IMR-90 (cell line): Measurements from ENCODE around the gene SPTB. TPM values are rescaled to one million over a fixed set of nuclear protein-coding genes. Genes with fewer than 3 reads are reported as not detected.

Experiments
- ATAC-seq: fragments of 200-7000 bp; cut with Tn5 transposase; 2 replicates; pipeline ENCODE4 v1.9.1; 2020; ENCODE audit warnings: low read depth, mild to moderate bottlenecking, moderate library complexity
- BruUV-seq: library from RNA; stranded (reverse); fragments of 400-500 nt; replicated peaks from 2 replicates; lab custom pipeline; 2021; lab: Mats Ljungman, UMichigan
- CTCF ChIA-PET: fragments of 300-600 bp; formaldehyde crosslinking; extraction: SDS; loops from one replicate; lab custom pipeline; 2021; ENCODE audit warnings: antibody characterized with exemption; lab: Yijun Ruan, JAX
- POLR2A ChIA-PET: fragments of 300-600 bp; sonication (Branson Sonifier 250); formaldehyde crosslinking; loops from one replicate; lab custom pipeline; 2022; ENCODE audit warnings: antibody characterized with exemption; ENCODE audit not compliant: unreplicated experiment; lab: Charles Lee
- DNase-seq: peaks from one replicate; pipeline ENCODE4 v3.0.0; 2013
- H2AFZ ChIP-seq: replicated peaks from 2 replicates; pipeline ENCODE3; 2013; ENCODE audit warnings: low read length, mild to moderate bottlenecking; ENCODE audit not compliant: poor library complexity
- H2AK5ac ChIP-seq: 2 replicates; pipeline ENCODE4 v1.6.1; 2013; ENCODE audit warnings: low read depth, low read length, inconsistent platforms
- H2AK9ac ChIP-seq: replicated peaks from 2 replicates; pipeline ENCODE3; 2013; ENCODE audit warnings: mild to moderate bottlenecking, low read depth, low read length, moderate library complexity; ENCODE audit not compliant: poor library complexity
- H2BK120ac ChIP-seq: 2 replicates; pipeline ENCODE4 v1.6.1; 2013; ENCODE audit warnings: low read depth, low read length, inconsistent platforms
- H2BK15ac ChIP-seq: 3 replicates; pipeline ENCODE4 v1.6.1; 2013; ENCODE audit warnings: low read depth, low read length, inconsistent platforms
- H2BK20ac ChIP-seq: 2 replicates; pipeline ENCODE4 v1.6.1; 2013; ENCODE audit warnings: low read depth, mild to moderate bottlenecking, inconsistent platforms, low read length, moderate library complexity
- H2BK5ac ChIP-seq: 2 replicates; pipeline ENCODE4 v1.6.1; 2013; ENCODE audit warnings: mild to moderate bottlenecking, low read depth, low read length, inconsistent platforms; ENCODE audit not compliant: poor library complexity, severe bottlenecking
- H3K14ac ChIP-seq: replicated peaks from 2 replicates; pipeline ENCODE4 v1.6.1; 2013; ENCODE audit warnings: low read depth, low read length, inconsistent platforms
- H3K18ac ChIP-seq: 2 replicates; pipeline ENCODE4 v1.6.1; 2013; ENCODE audit warnings: low read depth, low read length, control low read depth
- H3K23ac ChIP-seq: 2 replicates; pipeline ENCODE4 v1.6.1; 2013; ENCODE audit warnings: low read depth, low read length, inconsistent platforms
- H3K27ac ChIP-seq: 2 replicates; pipeline ENCODE4 v1.5.1; 2013; ENCODE audit warnings: mild to moderate bottlenecking, control low read depth, low read length; ENCODE audit not compliant: insufficient read depth
- H3K27me3 ChIP-seq: 2 replicates; pipeline ENCODE4 v1.6.1; 2013; ENCODE audit warnings: low read length; ENCODE audit not compliant: control insufficient read depth, insufficient read depth
- H3K36me3 ChIP-seq: 2 replicates; pipeline ENCODE4 v1.6.1; 2013; ENCODE audit warnings: low read length, mixed read lengths; ENCODE audit not compliant: control insufficient read depth, insufficient read depth
- H3K4ac ChIP-seq: 2 replicates; pipeline ENCODE4 v1.6.1; 2013; ENCODE audit warnings: low read depth, low read length, inconsistent platforms
- H3K4me1 ChIP-seq: 2 replicates; pipeline ENCODE4 v1.6.1; 2013; ENCODE audit warnings: low read length, mixed read lengths; ENCODE audit not compliant: control insufficient read depth, insufficient read depth
- H3K4me2 ChIP-seq: 2 replicates; pipeline ENCODE4 v1.6.1; 2013; ENCODE audit warnings: low read depth, mild to moderate bottlenecking, control low read depth, low read length, moderate library complexity
- H3K4me3 ChIP-seq: 2 replicates; pipeline ENCODE4 v1.5.1; 2013; ENCODE audit warnings: low read depth, mild to moderate bottlenecking, control low read depth, low read length, moderate library complexity; ENCODE audit not compliant: insufficient read depth
- H3K56ac ChIP-seq: 2 replicates; pipeline ENCODE4 v1.6.1; 2013; ENCODE audit warnings: low read length, inconsistent platforms; ENCODE audit not compliant: insufficient read depth; ENCODE audit errors: extremely low read depth
- H3K79me1 ChIP-seq, 2 experiments: 2 replicates each; pipeline ENCODE4 v1.6.1; 2013; ENCODE audit warnings: low read length in 2 of 2, inconsistent platforms in 1 of 2, low read depth in 1 of 2
- H3K9ac ChIP-seq: 2 replicates; pipeline ENCODE4 v1.6.1; 2013; ENCODE audit warnings: low read depth, low read length, control low read depth
- H3K9me1 ChIP-seq: 2 replicates; pipeline ENCODE4 v1.6.1; 2013; ENCODE audit warnings: low read length, inconsistent platforms; ENCODE audit not compliant: insufficient read depth
- H3K9me3 ChIP-seq: 2 replicates; pipeline ENCODE4 v1.6.1; 2013; ENCODE audit warnings: low read length; ENCODE audit not compliant: control insufficient read depth, insufficient read depth
- H4K20me1 ChIP-seq: 2 replicates; pipeline ENCODE4 v1.6.1; 2013; ENCODE audit warnings: low read length, inconsistent platforms; ENCODE audit not compliant: insufficient read depth
- H4K5ac ChIP-seq: 2 replicates; pipeline ENCODE4 v1.6.1; 2013; ENCODE audit warnings: mild to moderate bottlenecking, low read depth, low read length, control low read depth
- H4K8ac ChIP-seq, 2 experiments: 2 replicates each; pipeline ENCODE4 v1.6.1; 2013; ENCODE audit warnings: low read depth in 2 of 2, low read length in 2 of 2, control low read depth in 1 of 2, inconsistent platforms in 1 of 2
- H4K91ac ChIP-seq: 2 replicates; pipeline ENCODE4 v1.6.1; 2013; ENCODE audit warnings: low read depth, low read length, inconsistent platforms; ENCODE audit not compliant: insufficient read depth
- BHLHE40 ChIP-seq: fragments of 150-350 bp; IDR thresholded peaks from 2 replicates; pipeline ENCODE4 v1.6.1; 2016; ENCODE audit warnings: mild to moderate bottlenecking, low read depth, low read length
- CEBPB ChIP-seq: IDR thresholded peaks from 2 replicates; pipeline ENCODE4 v1.6.1; 2012; ENCODE audit warnings: low read depth, low read length, improper control_type of control experiment
- CHD1 ChIP-seq: IDR thresholded peaks from 2 replicates; pipeline ENCODE4 v1.6.1; 2012; ENCODE audit warnings: low read depth, low read length, improper control_type of control experiment
- FOS ChIP-seq: fragments of 150-350 bp; IDR thresholded peaks from 2 replicates; pipeline ENCODE4 v1.6.1; 2016; ENCODE audit warnings: low read depth, low read length
- MAFK ChIP-seq: IDR thresholded peaks from 2 replicates; pipeline ENCODE4 v1.6.1; 2012; ENCODE audit warnings: low read depth, low read length, improper control_type of control experiment
- MAZ ChIP-seq: IDR thresholded peaks from 2 replicates; pipeline ENCODE4 v1.6.1; 2012; ENCODE audit warnings: low read depth, mild to moderate bottlenecking, low read length, improper control_type of control experiment, moderate library complexity, borderline replicate concordance
- MXI1 ChIP-seq: IDR thresholded peaks from 2 replicates; pipeline ENCODE4 v1.6.1; 2012; ENCODE audit warnings: low read depth, mild to moderate bottlenecking, low read length, moderate library complexity, borderline replicate concordance
- NFE2L2 ChIP-seq: fragments of 150-350 bp; IDR thresholded peaks from 2 replicates; pipeline ENCODE4 v1.6.1; 2016; ENCODE audit warnings: low read depth, mild to moderate bottlenecking, low read length
- POLR2A ChIP-seq: IDR thresholded peaks from 2 replicates; pipeline ENCODE4 v1.6.1; 2012; ENCODE audit warnings: mild to moderate bottlenecking, low read depth, low read length
- RAD21 ChIP-seq: IDR thresholded peaks from 2 replicates; pipeline ENCODE4 v1.6.1; 2012; ENCODE audit warnings: low read length, improper control_type of control experiment
- RCOR1 ChIP-seq: IDR thresholded peaks from 2 replicates; pipeline ENCODE4 v1.6.1; 2012; ENCODE audit warnings: mild to moderate bottlenecking, low read length, improper control_type of control experiment; ENCODE audit not compliant: insufficient replicate concordance
- RFX5 ChIP-seq: IDR thresholded peaks from 2 replicates; pipeline ENCODE4 v1.8.0; 2012; ENCODE audit warnings: low read depth, mild to moderate bottlenecking, low read length, moderate library complexity
- SMC3 ChIP-seq: fragments of 150-350 bp; IDR thresholded peaks from 2 replicates; pipeline ENCODE4 v1.6.1; 2016; ENCODE audit warnings: low read depth, mild to moderate bottlenecking, antibody characterized with exemption, low read length, moderate library complexity
- WGBS, 2 experiments: methylation state at CpG; one replicate each; pipeline versions ENCODE4 v1.1.5 to v1.1.7; 2013; ENCODE audit warnings: missing lambda C conversion rate in 2 of 2; ENCODE audit not compliant: insufficient read length in 1 of 2; ENCODE audit errors: extremely low coverage in 2 of 2; 5-methylcytosine and 5-hydroxymethylcytosine counted together
- dilution Hi-C: fragments of 300-500 bp; cut with HindIII; formaldehyde crosslinking; loops from one replicate; pipeline ENCODE4 v1.14.3; 2018; ENCODE audit warnings: low sequenced_read_pairs; ENCODE audit not compliant: unreplicated experiment
- in situ Hi-C: fragments of 300-500 bp; cut with MboI; formaldehyde crosslinking; loops from 3 replicates; pipeline ENCODE4 v1.14.3; 2019; ENCODE audit warnings: low sequenced_read_pairs, inconsistent platforms, mixed read lengths
- intact Hi-C: fragments of 100-400 bp; cut with micrococcal nuclease; formaldehyde crosslinking; loops from 2 replicates; pipeline ENCODE4 v1.10.0; 2022
- polyA plus RNA-seq, 3 experiments: library from polyadenylated mRNA; depleted of rRNA; stranded (reverse); fragments of >200 nt; gene quantifications; 2 replicates each; pipeline ENCODE4 v1.2.3, GENCODE V29; 2012; ENCODE audit warnings: low replicate concordance in 1 of 3
- total RNA-seq: library from RNA; depleted of rRNA; stranded (reverse); fragments of >200 nt; gene quantifications from 2 replicates; pipeline ENCODE4 v1.2.3, GENCODE V29; 2012
- TF ChIP-seq, protein P1 (sequence below): fragments of 150-350 bp; IDR thresholded peaks from 2 replicates; pipeline ENCODE4 v1.6.1; 2017; ENCODE audit warnings: mild to moderate bottlenecking, antibody characterized with exemption, low read length, low read depth
- TF ChIP-seq, protein P2 (sequence below): conservative IDR thresholded peaks from 2 replicates; pipeline ENCODE4 v1.5.1; 2012; ENCODE audit warnings: mild to moderate bottlenecking, low read depth, low read length, improper control_type of control experiment
- TF ChIP-seq, protein P3 (sequence below): fragments of 150-350 bp; IDR thresholded peaks from 2 replicates; pipeline ENCODE4 v1.6.1; 2016; ENCODE audit warnings: low read depth, mild to moderate bottlenecking, low read length, moderate library complexity, borderline replicate concordance

Gene SPTB
- total and polyA plus RNA-seq, 2 of the 4 experiments (the other 2 are of a cell fraction), result under 0.01 to 0.07 TPM

DNA sequence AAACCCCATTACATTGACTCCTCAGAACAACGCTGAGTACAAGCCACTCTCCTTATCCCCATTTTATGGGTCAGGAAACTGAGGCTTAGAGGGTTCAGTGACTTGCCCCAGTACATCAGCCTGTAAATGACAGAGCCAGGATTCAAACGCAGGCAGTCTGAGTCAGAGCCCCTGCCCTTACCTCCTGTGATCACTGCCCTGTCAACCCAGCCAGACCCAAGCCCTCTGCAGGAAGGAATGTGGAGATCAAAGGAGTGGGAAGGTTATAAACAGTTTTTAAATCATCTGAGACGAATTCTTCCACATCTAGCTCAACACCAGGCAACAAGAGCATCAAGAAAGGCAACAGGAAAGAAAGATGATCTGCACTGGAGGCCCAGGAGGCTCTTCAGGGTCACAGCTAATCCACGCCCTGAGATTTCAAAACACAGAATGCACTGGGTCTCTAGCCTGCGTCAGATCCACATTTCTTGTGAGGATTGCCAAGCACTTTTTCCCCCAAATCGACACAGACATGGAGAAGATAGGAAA, 38.5 kb downstream of the SPTB start:
- Histone ChIP-seq H2AK5ac (no peak overlapping the region), H4K8ac (no peak overlapping the region), H2BK5ac (no peak overlapping the region), H3K18ac (no peak overlapping the region), H4K91ac (no peak overlapping the region), H4K20me1 (no peaks in the 10 kb centered on the region), H3K14ac (no peak overlapping the region), H3K27ac (no peak overlapping the region), H2BK15ac (no peak overlapping the region), H3K4me3 (no peak overlapping the region), H4K5ac (no peak overlapping the region), H3K27me3 (peaks cover 36% of the 10 kb centered on the region), H3K4me1 (peaks cover 2% of the 10 kb centered on the region), H2AFZ (peak overlapping the region; percentile 52), H3K9me3 (no peaks in the 10 kb centered on the region), H3K56ac (no peak overlapping the region), H3K4me2 (no peak overlapping the region), H2BK20ac (no peak overlapping the region), H3K9ac (no peak overlapping the region), H3K4ac (no peak overlapping the region), H3K9me1 (no peaks in the 10 kb centered on the region; the same call in 1 of the 2 replicates), H3K36me3 (no peaks in the 10 kb centered on the region), H2BK120ac (no peak overlapping the region), H3K23ac (no peak overlapping the region), H3K79me1 (no peaks in the 10 kb centered on the region), H2AK9ac (no peak overlapping the region)
- no CpG with 5 or more reads among the region's 6 CpGs for WGBS, 2 experiments
- CTCF ChIA-PET, result interaction anchor here (0.6 to 1.4 kb wide), 5 partner anchors 12 to 983 kb away, joined by 3 to 6 read pairs (median 5); no protein-coding TSS in a partner anchor
- no TSS peak for BruUV-seq
- ATAC-seq (peak; percentile 84), DNase-seq (peak; percentile 62)
- in situ Hi-C loops (no loop called here), dilution Hi-C loops (no loop called here), intact Hi-C loops (no loop called here)
- POLR2A ChIA-PET, result interaction anchor here (0.5 kb wide), 1 partner anchor 164 kb away, joined by 3 read pairs; no protein-coding TSS in a partner anchor
- TF ChIP-seq CHD1 (no peak), MAFK (no peak), RFX5 (no peak), CEBPB (no peak), SMC3 (peak; percentile 29; the same call in 1 of the 2 replicates), POLR2A (no peak), MAZ (no peak), RCOR1 (peak; percentile 93), BHLHE40 (no peak), FOS (no peak), RAD21 (peak; percentile 31; the same call in 1 of the 2 replicates), MXI1 (no peak), NFE2L2 (no peak)
- TF ChIP-seq, protein P1, sequence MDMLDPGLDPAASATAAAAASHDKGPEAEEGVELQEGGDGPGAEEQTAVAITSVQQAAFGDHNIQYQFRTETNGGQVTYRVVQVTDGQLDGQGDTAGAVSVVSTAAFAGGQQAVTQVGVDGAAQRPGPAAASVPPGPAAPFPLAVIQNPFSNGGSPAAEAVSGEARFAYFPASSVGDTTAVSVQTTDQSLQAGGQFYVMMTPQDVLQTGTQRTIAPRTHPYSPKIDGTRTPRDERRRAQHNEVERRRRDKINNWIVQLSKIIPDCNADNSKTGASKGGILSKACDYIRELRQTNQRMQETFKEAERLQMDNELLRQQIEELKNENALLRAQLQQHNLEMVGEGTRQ, result no peak
- TF ChIP-seq, protein P2, sequence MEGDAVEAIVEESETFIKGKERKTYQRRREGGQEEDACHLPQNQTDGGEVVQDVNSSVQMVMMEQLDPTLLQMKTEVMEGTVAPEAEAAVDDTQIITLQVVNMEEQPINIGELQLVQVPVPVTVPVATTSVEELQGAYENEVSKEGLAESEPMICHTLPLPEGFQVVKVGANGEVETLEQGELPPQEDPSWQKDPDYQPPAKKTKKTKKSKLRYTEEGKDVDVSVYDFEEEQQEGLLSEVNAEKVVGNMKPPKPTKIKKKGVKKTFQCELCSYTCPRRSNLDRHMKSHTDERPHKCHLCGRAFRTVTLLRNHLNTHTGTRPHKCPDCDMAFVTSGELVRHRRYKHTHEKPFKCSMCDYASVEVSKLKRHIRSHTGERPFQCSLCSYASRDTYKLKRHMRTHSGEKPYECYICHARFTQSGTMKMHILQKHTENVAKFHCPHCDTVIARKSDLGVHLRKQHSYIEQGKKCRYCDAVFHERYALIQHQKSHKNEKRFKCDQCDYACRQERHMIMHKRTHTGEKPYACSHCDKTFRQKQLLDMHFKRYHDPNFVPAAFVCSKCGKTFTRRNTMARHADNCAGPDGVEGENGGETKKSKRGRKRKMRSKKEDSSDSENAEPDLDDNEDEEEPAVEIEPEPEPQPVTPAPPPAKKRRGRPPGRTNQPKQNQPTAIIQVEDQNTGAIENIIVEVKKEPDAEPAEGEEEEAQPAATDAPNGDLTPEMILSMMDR, result peak; percentile 62
- TF ChIP-seq, protein P3, sequence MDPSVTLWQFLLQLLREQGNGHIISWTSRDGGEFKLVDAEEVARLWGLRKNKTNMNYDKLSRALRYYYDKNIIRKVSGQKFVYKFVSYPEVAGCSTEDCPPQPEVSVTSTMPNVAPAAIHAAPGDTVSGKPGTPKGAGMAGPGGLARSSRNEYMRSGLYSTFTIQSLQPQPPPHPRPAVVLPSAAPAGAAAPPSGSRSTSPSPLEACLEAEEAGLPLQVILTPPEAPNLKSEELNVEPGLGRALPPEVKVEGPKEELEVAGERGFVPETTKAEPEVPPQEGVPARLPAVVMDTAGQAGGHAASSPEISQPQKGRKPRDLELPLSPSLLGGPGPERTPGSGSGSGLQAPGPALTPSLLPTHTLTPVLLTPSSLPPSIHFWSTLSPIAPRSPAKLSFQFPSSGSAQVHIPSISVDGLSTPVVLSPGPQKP, result no peak
